NCI-H2029 treated with DMSO at 0.1 percent for 48 hours (cell line): ENCODE data around the gene VWA5B2.

ENCODE experiments used
- DNase-seq: peaks from one replicate; lab custom pipeline; 2025; lab: John Stamatoyannopoulos, UW

The VWA5B2 gene

DNA sequence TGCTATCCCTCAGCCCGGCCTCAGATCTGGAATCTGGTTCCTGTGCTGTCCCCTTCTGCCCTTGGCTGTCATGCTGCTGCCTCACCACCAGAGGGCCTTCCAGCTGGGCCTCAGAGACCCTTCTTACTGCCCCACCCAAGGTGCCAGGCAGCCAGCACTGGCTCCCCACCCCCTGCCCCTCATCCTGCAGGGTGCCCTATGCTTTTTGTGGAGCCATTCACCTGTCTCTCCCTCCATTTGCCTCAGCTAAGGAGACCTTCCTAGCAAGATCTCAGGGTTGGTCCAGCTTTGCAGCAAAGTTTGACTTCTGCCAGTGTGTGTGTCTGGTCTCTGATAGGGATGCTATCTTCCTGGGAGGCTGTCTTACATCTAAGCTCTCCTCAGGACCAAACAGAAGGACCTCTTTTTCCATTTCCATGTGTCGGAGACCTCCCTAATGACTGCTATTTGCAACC lies 1.9 kb upstream of the VWA5B2 start:
- DNase-seq = no peak

DNA sequence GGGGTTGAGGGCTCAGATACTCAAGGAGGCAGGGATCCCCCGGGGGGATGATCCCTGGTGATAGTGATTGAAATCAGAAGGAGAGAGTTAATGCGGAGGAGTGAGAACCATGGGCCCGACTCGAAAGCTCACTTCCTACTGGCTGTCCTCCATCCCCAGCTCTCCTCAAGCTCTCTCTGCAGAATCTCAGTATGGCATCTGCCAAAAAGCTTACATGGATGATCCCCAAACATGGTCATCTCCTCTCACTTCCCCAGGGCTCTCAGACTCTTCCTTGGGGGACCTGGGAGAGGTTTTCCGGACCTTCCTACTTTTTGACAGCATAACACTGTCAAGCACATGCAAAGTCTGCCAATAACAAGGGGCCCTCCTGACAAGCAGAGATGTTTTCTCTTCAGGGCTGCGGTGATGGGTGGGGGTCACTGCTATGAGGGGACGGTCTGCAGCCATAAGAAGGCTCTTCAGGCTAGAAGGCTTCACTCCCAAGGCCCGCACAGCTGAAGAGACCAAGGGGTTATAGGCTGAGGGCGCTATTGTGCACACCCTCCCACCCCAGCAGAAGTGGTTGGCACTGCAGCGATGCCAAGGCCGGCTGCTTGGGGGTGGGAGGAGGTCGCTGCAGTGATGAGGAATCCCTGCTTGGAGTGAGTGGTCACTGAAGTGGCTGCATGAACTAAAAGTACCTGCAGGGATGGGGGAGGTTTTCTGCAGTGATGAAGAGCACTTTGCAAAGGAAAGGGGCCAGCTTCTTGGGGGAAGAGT lies 828 bp upstream of the VWA5B2 start:
- no peak for DNase-seq

DNA sequence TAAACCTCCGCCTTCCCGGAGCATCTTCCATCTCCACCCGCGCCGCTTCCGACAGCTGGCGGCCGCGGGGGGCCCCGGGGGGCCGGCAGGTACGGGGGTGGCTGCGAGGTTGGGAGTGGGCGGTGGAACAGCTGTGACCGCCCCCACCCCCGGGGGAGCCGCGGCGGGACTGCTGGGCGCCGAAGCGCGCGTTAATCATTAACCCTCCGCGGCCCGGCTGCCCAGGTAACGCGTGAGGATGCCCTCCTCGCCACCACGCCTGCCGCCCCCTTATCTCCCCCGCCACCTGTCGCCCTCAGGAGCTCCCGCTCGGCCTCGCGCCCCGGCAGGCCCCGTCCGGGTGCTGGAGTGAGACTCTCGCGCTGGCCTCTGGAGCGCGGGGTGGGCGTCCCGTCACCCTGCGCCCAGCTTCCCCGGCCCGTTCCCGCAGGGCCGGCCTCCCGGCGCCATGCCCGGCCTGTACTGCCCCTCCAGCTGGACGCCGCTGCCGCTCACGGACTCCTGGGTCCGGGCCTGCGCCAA lies 757 bp downstream of the VWA5B2 start:
- DNase-seq = no peak

DNA sequence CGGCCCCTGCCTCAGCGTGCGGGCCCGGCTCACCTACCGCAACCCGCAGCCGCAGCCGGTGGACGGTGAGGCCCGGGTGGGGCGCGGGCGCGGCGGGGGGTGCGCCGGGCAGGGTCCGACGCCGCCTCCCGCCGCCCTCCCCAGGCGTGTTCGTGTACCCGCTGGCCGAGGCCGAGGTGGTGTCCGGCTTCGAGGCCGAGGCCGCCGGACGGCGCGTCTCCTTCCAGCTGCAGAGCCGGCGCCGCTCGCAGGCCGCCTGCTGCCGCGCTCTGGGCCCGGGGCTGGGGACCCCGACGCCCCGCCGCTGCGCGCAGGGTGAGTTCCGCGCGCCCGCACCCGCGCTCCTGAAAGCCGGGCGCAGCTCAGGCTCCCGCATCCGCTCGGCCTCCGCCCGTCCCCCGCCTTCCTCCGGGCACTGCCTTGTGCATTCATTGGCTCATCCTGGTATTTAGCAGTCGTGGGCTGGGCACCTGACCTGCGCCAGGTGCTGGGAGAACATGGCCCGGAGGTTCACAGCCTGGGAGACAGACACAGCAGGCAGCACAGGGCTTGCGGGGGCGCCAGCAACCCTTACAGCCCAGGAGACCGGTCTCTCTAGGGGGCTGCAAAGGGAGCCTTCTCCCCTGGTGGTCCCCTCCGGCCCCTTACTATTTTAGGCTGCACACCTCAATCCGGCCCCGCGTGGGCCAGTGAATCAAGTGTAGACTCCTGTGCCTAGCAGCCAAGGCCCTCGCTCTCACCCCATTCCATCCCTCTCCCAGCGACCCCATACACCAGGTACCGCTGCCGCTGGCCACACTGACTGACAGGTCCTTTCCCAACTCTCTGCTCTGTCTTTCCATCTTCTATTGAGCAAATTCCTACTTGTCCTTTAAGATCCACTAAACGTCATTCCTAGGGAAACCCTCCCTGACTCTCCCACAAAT lies 1.5 kb downstream of the VWA5B2 start:
- DNase-seq = peak; percentile 16

DNA sequence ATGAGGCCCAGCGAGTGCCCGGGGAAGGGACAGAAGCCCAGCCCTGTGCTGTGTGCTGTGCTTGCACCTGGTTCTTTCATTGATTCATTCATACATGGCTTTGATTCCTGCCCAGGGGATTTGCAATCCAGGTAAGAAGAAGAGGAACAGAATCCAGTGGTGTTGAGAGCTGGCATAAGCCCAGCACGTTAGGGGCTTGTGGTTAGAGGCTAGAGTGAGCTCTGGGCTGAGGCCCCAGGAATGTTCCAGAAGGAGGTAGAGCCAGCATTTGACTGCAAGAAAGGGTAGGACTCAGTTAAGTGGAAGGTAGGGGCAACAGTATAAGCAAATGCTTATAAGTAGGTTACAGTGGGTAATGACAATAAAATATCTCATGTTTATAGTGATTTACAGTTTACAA lies 2.3 kb downstream of the VWA5B2 start:
- DNase-seq = no peak

DNA sequence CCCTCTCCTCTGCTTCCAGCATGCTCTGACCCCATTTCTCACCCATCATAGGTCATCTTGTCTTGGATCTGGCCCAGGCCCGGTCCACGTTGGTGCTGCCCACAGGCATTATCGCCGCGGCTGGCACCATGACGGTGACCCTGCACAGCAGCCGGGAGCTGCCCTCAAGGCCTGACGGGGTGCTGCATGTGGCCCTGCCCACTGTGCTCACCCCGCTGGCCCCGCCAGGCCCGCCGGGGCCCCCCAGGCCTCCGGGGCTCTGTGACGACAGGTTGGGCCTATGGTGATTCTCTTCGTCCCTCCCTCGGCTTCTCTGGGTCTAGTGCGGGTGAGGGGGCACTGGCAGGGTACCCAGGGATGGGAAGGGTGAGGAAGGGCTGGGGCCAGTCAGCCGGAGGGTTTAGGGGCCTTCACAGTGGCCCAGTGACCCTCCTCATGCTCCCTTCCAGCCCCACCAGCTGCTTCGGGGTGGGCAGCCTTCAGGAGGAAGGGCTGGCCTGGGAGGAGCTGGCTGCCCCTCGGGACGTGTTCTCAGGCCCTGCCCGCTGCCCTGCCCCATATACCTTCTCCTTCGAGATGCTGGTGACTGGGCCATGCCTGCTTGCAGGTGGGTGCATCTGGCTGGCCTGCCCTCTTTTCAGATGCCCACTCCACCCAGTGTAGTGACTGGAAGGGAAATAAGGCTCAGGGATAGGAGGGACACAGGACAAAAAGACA lies 3.9 kb downstream of the VWA5B2 start:
- DNase-seq = no peak

DNA sequence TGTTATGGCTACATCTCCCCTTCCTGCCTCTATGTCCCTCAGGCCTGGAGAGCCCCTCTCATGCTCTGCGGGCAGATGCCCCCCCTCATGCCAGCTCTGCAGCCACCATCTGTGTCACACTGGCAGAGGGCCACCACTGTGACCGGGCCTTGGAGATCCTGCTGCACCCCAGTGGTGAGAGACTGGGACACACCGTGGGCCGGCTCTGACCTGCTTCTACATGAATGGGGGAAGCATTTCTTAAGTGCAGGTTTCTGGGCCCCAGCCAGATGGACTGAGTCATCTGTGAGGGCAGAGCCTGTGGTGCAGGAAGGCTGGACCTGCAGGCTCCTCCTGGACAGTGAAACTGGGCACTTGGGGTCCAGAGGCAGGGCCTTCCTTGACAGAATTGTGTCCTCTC lies 4.8 kb downstream of the VWA5B2 start:
- DNase-seq = peak; percentile 22

DNA sequence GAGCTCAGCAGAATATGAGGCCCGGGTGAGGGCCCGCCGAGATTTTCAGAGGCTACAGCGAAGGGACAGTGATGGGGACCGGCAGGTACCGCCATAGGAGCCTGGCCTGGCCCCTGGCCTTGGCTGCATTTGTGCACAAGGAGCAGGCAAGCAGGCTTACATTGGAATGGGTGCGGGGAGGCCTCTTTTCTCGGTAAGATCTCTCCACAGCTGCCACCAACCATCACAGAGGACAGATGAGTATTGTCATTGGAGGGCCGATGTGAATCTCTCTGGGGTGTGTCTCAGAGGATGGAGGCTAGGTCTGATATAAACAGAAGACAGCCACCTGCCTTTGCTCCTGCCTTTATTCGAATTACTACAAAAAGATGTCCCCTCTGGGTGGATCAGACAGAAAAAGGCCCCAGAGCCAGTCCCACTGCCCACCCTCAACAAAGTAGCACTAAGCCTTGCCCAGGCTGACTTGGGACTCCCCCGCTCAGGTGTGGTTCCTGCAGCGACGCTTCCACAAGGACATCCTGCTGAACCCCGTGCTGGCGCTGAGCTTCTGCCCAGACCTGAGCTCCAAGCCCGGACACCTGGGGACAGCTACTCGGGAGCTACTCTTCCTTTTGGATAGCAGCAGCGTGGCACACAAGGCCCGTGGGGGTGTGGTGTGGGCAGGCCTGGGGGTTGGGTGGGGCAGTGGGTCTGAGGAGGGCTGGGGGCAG lies 5.4 kb downstream of the VWA5B2 start:
- no peak for DNase-seq

DNA sequence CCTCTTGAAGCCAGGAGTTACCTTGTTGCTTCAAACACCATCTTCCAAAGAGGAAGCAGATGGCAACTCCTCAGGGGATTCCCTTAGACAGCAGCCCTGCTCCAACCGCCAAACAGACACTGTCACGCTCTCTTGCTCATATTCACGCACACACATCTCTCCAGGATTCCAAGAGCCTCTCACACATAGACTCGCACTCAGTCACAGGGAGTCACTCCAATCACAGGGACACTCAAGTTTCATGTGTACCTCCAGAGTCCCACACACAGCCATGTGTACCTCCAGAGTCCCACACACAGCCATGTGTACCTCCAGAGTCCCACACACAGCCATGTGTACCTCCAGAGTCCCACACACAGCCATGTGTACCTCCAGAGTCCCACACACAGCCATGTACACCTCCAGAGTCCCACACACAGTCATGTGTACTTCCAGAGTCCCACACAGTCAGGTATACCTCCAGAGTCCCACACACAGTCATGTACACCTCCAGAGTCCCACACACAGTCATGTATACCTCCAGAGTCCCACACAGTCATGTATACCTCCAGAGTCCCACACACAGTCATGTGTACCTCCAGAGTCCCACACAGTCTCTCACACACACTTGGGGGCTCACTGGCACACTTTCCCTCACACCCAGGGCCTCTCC lies 6.1 kb downstream of the VWA5B2 start:
- no peak for DNase-seq

DNA sequence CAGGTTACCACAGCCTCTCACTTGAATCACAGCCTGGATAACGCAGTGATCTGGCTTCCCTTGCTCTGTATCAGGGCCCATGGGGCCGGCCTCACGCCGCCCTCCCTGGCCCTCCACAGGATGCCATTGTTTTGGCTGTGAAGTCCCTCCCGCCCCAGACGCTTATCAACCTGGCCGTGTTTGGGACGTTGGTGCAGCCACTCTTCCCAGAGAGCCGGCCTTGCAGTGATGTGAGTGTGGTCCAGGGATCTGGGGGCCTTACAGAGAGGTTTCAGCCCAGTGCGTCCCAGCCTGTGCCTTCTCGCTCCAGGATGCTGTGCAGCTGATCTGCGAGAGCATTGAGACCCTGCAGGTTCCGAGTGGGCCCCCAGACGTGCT lies 6.6 kb downstream of the VWA5B2 start:
- no peak for DNase-seq

DNA sequence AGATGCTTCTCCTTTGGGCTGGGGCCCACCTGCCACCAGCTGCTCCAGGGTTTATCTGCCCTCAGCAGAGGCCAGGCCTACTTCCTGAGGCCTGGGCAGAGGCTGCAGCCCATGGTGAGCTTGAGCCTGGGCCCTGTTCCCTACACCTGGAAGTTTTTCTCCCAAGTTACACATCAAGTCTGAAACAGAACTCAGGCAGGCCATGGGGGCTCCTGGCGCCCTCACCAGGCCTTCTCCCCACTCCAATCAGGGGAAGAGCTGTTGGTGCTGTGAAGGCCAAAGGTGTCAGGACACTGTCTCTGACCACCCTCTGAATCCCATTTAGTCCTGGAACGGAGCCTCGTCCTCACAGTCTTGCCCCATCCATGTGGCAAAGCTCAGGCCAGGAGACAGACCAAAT lies 7.3 kb downstream of the VWA5B2 start:
- no peak for DNase-seq

DNA sequence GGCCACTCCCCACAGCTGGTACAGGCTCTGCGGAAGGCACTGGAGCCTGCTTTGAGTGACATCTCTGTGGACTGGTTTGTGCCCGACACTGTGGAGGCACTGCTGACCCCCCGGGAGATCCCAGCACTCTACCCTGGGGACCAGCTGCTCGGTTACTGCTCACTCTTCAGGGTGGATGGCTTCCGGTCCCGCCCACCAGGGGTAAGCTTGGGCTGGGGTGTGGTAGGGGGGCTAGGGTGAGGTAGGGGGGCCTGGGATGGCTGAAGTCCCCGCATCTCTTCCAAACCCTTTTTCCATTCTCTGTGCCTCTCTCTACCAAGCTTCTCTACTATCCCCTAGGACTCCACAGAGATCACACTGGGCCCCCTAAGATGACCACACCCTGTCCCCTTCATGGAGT lies 7.8 kb downstream of the VWA5B2 start:
- no peak for DNase-seq

DNA sequence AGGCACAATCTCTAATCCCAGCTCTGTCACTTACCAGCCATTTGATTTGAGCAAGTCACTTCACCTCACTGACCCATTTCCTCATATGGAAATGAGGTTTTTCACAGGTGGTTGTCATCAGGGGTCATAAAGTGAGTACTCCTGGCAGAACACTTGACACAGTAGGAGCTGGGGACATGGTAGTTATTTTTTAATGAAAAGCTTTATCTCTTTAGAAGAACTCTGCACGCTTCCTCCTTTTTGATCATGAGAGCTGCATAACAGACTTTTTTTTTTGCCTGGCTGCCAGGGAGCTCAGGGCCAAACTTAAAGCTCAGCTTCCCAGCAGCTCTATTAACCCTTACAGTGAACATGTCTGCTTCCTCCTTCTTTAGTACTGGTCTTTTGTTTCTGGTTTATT lies 8.4 kb downstream of the VWA5B2 start:
- no peak for DNase-seq

DNA sequence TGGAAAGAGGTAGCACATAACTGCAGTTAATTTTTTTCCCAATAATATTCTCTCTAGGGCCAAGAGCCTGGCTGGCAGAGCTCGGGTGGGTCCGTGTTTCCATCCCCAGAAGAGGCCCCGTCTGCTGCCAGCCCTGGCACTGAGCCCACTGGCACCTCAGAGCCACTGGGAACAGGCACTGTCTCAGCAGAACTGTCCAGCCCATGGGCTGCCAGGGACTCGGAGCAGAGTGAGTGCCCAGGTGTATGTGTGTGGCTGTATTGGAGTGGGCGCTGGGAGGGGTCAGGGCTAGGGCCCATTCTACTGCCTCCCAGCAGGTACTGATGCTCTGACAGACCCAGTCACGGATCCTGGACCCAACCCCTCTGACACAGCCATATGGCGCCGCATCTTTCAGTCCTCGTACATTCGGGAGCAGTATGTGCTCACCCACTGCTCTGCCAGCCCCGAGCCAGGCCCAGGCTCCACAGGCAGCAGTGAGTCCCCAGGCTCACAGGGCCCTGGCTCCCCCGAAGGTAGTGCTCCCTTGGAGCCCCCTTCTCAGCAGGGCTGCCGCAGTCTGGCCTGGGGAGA lies 8.9 kb downstream of the VWA5B2 start:
- DNase-seq = no peak

DNA sequence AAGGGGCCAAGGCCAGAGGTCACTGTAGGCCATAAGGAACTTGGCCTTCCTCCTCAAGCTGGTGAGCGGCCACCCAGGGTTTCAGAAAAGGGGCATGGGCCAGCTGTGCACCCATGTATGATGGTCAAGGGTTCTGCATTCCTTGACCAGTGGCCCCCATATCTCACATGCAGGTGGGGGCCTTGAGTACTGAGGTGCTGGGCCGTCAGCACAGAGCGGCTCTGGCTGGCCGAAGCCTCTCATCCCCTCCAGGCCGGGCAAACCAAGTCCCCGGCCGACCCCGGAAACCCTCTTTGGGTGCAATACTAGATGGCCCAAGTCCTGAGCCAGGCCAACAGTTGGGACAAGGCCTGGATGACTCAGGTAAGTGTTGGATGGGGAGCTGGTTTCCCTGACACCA lies 9.8 kb downstream of the VWA5B2 start:
- no peak for DNase-seq

DNA sequence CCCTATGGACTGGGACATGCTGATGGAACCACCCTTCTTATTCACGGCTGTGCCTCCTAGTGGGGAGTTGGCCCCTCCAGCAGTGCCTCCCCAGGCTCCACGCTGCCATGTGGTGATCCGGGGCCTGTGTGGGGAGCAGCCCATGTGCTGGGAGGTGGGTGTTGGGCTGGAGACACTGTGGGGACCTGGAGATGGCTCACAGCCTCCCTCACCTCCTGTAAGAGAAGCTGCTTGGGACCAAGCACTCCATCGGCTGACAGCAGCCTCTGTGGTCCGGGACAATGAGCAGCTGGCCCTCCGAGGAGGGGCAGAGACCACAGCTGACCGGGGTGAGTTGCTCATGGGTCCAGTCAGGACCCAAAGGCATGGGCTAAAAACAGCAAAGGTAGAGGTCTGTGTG lies 10.3 kb downstream of the VWA5B2 start:
- DNase-seq = no peak

DNA sequence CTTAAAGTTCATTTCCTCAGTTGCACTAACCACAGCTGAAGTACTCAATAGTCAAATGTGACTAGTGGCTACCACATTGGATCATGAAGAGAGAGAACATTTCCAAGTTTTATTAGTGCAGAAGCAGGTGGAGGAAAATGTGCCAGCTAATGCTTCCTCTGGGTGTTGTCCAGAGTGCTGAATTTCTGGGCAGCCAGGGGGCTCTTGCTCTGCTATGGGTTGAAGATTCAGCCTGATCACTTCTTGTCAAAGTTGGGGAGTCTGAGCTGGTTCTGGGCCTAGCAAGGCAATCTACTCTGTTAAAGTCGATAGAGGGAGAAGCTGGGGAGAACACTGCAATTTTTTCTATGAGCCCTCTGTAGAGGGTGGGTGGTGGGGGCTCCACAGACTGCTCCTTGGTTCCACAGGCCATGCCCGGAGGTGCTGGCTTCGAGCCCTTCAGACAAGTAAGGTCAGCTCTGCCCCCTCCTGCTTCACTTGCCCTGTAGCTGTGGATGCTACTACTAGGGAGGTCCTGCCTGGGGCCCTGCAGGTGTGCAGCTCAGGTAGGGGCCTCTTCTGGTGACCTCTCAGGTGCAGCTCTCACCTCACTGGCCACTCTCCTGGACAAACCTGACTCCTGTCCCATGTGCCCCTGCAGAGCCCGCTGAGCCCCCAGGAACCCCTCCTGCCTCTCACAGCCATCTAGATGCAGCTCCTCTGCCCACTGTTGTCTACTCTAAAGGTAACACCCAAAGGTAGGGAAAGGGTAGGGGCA lies 11.2 kb downstream of the VWA5B2 start:
- DNase-seq = no peak

DNA sequence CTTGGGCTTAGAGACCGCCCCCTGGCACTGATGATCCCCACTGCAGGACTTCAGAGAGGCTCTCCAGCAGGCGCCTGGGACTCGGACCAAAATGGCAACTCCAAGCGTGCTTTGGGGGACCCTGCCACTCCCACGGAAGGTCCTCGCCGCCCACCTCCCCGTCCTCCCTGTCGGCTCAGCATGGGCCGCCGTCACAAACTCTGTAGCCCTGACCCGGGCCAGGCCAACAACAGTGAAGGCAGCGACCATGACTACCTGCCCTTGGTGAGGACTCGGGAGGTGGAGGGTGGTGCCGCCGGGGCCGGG lies 11.7 kb downstream of the VWA5B2 start:
- no peak for DNase-seq

DNA sequence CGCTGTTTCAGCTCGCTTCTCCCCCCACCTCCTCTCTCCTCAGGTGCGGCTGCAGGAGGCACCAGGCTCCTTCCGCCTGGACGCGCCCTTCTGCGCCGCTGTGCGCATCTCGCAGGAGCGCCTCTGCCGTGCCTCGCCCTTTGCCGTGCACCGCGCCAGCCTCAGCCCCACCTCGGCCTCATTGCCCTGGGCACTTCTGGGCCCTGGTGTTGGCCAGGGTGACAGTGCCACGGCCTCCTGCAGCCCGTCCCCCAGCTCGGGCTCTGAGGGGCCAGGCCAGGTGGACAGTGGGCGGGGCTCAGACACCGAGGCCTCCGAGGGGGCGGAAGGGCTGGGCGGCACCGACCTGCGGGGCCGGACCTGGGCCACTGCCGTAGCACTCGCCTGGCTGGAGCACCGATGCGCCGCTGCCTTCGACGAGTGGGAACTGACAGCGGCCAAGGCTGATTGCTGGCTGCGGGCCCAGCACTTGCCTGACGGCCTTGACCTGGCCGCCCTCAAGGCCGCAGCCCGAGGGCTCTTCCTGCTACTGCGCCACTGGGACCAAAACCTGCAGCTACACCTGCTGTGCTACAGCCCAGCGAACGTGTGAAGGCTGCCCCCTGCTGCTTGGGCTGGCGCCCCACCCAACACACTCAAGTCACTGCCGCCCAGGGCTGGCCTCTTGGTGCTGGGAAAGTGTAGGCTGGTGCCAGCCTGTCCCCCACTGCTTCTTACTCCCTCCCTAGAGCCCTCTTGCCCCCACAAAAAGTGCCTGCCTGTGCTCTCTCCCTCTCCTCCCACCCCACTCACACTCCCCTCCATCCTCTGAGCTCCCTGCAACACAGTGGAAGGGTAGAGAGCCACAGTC lies 12.3 kb downstream of the VWA5B2 start:
- DNase-seq = peak; percentile 70
